Skeletal muscle tissue (tissue), 4 donors: ENCODE results near the gene CA7. TPM values are rescaled to one million over a fixed set of nuclear protein-coding genes. Genes with fewer than 3 reads are reported as not detected.

Source experiments
- H3K27ac ChIP-seq: one replicate; pipeline ENCODE4 v1.7.0; 2013; ENCODE audit warnings: mild to moderate bottlenecking, low read depth, low read length, inconsistent platforms
- H3K27me3 ChIP-seq, 3 donors: one replicate each; pipeline ENCODE4 v1.7.0; 2013; ENCODE audit warnings: low read length in 3 of 3; ENCODE audit not compliant: control insufficient read depth in 3 of 3, insufficient read depth in 3 of 3
- H3K36me3 ChIP-seq, 3 donors: one replicate each; pipeline ENCODE4 v1.7.0; 2013; ENCODE audit warnings: low read length in 3 of 3; ENCODE audit not compliant: control insufficient read depth in 3 of 3, insufficient read depth in 3 of 3
- H3K4me1 ChIP-seq, 3 donors: one replicate each; pipeline ENCODE4 v1.7.0; 2013; ENCODE audit warnings: low read length in 3 of 3, mild to moderate bottlenecking in 3 of 3; ENCODE audit not compliant: control insufficient read depth in 3 of 3, insufficient read depth in 3 of 3
- H3K4me3 ChIP-seq, 3 donors: one replicate each; pipeline ENCODE4 v1.7.0; 2013; ENCODE audit warnings: low read length in 3 of 3
- H3K9ac ChIP-seq, 3 donors: one replicate each; pipeline ENCODE4 v1.7.0; 2013; ENCODE audit warnings: low read length in 3 of 3, mild to moderate bottlenecking in 3 of 3, moderate library complexity in 2 of 3, low read depth in 1 of 3
- H3K9me3 ChIP-seq, 3 donors: one replicate each; pipeline ENCODE4 v1.7.0; 2013; ENCODE audit warnings: low read length in 3 of 3; ENCODE audit not compliant: control insufficient read depth in 3 of 3
- total RNA-seq: library from RNA; depleted of rRNA; stranded (reverse); fragments of >200 nt; gene quantifications from one replicate; pipeline ENCODE4 v1.2.3, GENCODE V29; 2014
- donor health status: Osteomylitis.

Gene CA7
- total RNA-seq, 1 donor from 2014 or later = not detected

- Histone ChIP-seq H3K9ac (no peak overlapping the region), H3K9me3 (no peaks in the 10 kb centered on the region), H3K27me3 (peaks cover 21 to 36% (median 31%) of the 10 kb centered on the region in 3 donors), H3K4me3 (no peak overlapping the region), H3K4me1 (peaks cover 9 to 20% (median 14%) of the 10 kb centered on the region in 3 donors), H3K36me3 (no peaks in the 10 kb centered on the region), H3K27ac (no peak overlapping the region)
Observed at GRCh38 chr16:66845791-66846221, 1.6 kb downstream of the CA7 start.

- no peaks in the 10 kb centered on the region for H3K9me3 ChIP-seq
- no peaks in the 10 kb centered on the region for H3K36me3 ChIP-seq
- no peak overlapping the region for H3K4me3 ChIP-seq
- peaks cover 9 to 20% (median 14%) of the 10 kb centered on the region in 3 donors for H3K4me1 ChIP-seq
- H3K9ac ChIP-seq = no peak overlapping the region
- peaks cover 21 to 36% (median 31%) of the 10 kb centered on the region in 3 donors for H3K27me3 ChIP-seq
- H3K27ac ChIP-seq = no peak overlapping the region
Observed at GRCh38 chr16:66846266-66846665, 2.1 kb downstream of the CA7 start.

DNA sequence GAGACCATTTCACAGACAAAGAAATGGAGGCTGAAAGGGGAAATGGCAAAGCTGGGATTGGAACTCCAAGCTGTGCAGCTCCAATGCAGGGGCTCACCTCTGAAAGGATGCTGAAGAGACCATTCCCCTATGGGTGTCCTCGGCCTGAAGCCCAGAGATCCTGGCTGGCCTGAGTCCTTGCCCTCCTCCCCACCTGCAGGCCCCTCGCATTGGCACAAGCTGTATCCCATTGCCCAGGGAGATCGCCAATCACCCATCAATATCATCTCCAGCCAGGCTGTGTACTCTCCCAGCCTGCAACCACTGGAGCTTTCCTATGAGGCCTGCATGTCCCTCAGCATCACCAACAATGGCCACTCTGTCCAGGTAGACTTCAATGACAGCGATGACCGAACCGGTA is 2.6 kb downstream of the CA7 start:
- Histone ChIP-seq H3K9me3 (no peaks in the 10 kb centered on the region), H3K27me3 (peaks cover 21 to 36% (median 31%) of the 10 kb centered on the region in 3 donors), H3K36me3 (no peaks in the 10 kb centered on the region), H3K4me1 (peaks cover 9 to 20% (median 14%) of the 10 kb centered on the region in 3 donors), H3K9ac (no peak overlapping the region), H3K4me3 (no peak overlapping the region), H3K27ac (no peak overlapping the region)

- Histone ChIP-seq H3K36me3 (no peaks in the 10 kb centered on the region), H3K9me3 (no peaks in the 10 kb centered on the region), H3K9ac (no peak overlapping the region), H3K27ac (no peak overlapping the region), H3K4me3 (no peak overlapping the region), H3K27me3 (peaks cover 21 to 36% (median 31%) of the 10 kb centered on the region in 3 donors), H3K4me1 (peaks cover 9 to 20% (median 14%) of the 10 kb centered on the region in 3 donors)
Observed at GRCh38 chr16:66847533-66848067, 3.4 kb downstream of the CA7 start.

DNA sequence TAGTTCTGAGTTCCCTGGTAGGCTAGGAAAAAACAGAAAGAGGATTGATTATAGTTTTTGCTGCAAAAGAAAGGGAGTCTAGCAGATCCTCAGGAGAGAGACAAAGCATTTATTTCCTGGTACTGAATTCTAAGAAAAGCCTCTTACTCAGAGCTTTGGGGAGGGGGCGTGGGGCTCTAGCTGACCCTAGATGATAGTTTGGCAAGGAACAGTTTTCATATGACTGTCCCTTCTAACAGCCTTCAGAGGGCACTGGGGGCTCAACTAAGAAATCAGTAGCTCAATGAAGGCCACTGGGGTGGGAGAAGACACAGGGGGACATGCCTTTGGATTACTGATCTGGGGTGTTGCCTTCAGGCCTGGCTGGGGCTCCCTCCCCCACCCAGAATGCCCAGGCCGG is 4.0 kb downstream of the CA7 start:
- peaks cover 21 to 33% (median 31%) of the 10 kb centered on the region in 3 donors for H3K27me3 ChIP-seq
- H3K27ac ChIP-seq = no peak overlapping the region
- peaks cover 9 to 20% (median 14%) of the 10 kb centered on the region in 3 donors for H3K4me1 ChIP-seq
- H3K9ac ChIP-seq = no peak overlapping the region
- no peak overlapping the region for H3K4me3 ChIP-seq
- no peaks in the 10 kb centered on the region for H3K9me3 ChIP-seq
- no peaks in the 10 kb centered on the region for H3K36me3 ChIP-seq

- H3K9ac ChIP-seq = no peak overlapping the region
- no peak overlapping the region for H3K27ac ChIP-seq
- peaks cover 9 to 18% (median 14%) of the 10 kb centered on the region in 3 donors for H3K4me1 ChIP-seq
- H3K9me3 ChIP-seq = no peaks in the 10 kb centered on the region
- no peak overlapping the region for H3K4me3 ChIP-seq
- peaks cover 18 to 26% (median 26%) of the 10 kb centered on the region in 3 donors for H3K27me3 ChIP-seq
- H3K36me3 ChIP-seq = no peaks in the 10 kb centered on the region
Observed at GRCh38 chr16:66849021-66849420, 4.8 kb downstream of the CA7 start.

DNA sequence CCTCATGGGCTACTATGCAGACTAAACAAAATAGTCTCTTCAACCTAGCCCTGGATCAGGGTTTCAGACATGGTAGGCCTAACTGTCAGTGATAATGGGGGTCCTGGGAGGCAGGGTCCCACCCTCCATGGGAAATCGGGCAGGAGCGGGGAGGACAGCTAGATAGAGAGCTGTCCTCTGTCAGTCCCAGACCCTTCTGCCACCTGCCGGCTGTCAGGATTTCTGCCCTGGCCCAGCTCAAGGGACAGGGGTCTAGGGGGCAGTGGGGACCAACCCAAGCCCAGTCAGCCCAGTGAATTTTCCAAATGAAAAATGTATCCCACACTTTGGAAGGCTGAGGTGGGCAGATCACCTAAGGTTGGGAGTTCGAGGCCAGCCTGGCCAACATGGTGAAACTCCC is 5.3 kb downstream of the CA7 start:
- no peak overlapping the region for H3K9ac ChIP-seq
- H3K27ac ChIP-seq = no peak overlapping the region
- H3K4me1 ChIP-seq = peaks cover 7 to 15% (median 11%) of the 10 kb centered on the region in 3 donors
- no peaks in the 10 kb centered on the region for H3K9me3 ChIP-seq
- peaks cover 13 to 22% (median 22%) of the 10 kb centered on the region in 3 donors for H3K27me3 ChIP-seq
- H3K36me3 ChIP-seq = no peaks in the 10 kb centered on the region
- no peak overlapping the region for H3K4me3 ChIP-seq

DNA sequence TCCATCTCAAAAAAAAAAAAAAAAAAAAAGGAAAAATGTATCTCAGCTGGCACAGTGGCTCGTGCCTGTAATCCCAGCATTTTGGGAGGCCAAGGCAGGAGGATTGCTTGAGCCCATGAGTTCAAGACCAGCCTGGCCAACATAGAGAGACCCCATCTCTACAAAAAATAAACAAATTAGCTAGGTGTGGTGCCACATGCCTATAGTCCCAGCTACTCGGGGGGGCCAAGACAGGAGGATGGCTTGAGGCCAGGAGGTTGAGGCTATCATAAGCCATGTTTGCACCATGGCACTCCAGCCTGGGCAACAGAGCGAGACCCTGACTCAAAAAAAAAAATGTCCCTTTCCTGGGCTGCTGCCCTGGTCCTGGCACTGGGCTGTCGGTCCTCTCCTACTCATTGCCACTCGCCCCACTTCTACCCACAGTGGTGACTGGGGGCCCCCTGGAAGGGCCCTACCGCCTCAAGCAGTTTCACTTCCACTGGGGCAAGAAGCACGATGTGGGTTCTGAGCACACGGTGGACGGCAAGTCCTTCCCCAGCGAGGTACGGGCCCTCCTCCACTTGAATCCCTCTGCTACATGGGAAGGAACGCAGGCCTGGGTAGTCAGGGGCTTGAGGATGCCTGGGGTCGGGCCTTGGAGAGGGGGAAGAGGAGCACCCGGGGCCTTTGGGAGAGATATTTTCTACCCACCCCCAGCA is 6.1 kb downstream of the CA7 start:
- H3K9me3 ChIP-seq = no peaks in the 10 kb centered on the region
- no peak overlapping the region for H3K9ac ChIP-seq
- H3K27ac ChIP-seq = no peak overlapping the region
- peaks cover 8 to 16% (median 15%) of the 10 kb centered on the region in 3 donors for H3K27me3 ChIP-seq
- H3K36me3 ChIP-seq = no peaks in the 10 kb centered on the region
- peaks cover 3 to 9% (median 6%) of the 10 kb centered on the region in 3 donors for H3K4me1 ChIP-seq
- H3K4me3 ChIP-seq = no peak overlapping the region

GRCh38 chr16:66851166-66851964 is 7.2 kb downstream of the CA7 start:
- H3K27me3 ChIP-seq = peaks cover 4 to 5% (median 5%) of the 10 kb centered on the region in 3 donors
- H3K36me3 ChIP-seq = no peaks in the 10 kb centered on the region

More at GRCh38 chr16:66851166-66851964, 7.2 kb downstream of the CA7 start:
- H3K9me3 ChIP-seq = no peaks in the 10 kb centered on the region
- H3K4me3 ChIP-seq = no peak overlapping the region
- H3K9ac ChIP-seq = no peak overlapping the region
- no peaks in the 10 kb centered on the region for H3K4me1 ChIP-seq
- H3K27ac ChIP-seq = no peak overlapping the region
